KMS-11 (cell line): ENCODE data around the gene COL4A6.

ENCODE experiments used
- H2AFZ ChIP-seq: fragments of 200-600 bp; sonication (generic); 2 replicates; pipeline ENCODE4 v1.6.1; 2016; ENCODE audit warnings: antibody characterized with exemption, mixed run types, low read depth
- H3K27ac ChIP-seq: fragments of 200-600 bp; sonication (generic); 2 replicates; pipeline ENCODE4 v1.6.1; 2016; ENCODE audit warnings: mild to moderate bottlenecking, mixed run types
- H3K27me3 ChIP-seq: fragments of 200-600 bp; sonication (generic); 2 replicates; pipeline ENCODE4 v1.6.1; 2017; ENCODE audit warnings: mild to moderate bottlenecking, low read depth, mixed run types, moderate library complexity; ENCODE audit not compliant: insufficient read depth
- H3K36me3 ChIP-seq: fragments of 200-600 bp; sonication (generic); 2 replicates; pipeline ENCODE4 v1.6.1; 2017; ENCODE audit warnings: mild to moderate bottlenecking, mixed run types; ENCODE audit not compliant: insufficient read depth
- H3K4me1 ChIP-seq: fragments of 200-600 bp; sonication (generic); 2 replicates; pipeline ENCODE4 v1.6.1; 2016; ENCODE audit warnings: mild to moderate bottlenecking, low read depth, mixed run types; ENCODE audit not compliant: poor library complexity, severe bottlenecking
- H3K4me2 ChIP-seq: fragments of 200-600 bp; sonication (generic); 2 replicates; pipeline ENCODE4 v1.7.0; 2016; ENCODE audit warnings: mild to moderate bottlenecking, mixed run types
- H3K4me3 ChIP-seq: fragments of 200-600 bp; sonication (generic); IDR thresholded peaks from 2 replicates; pipeline ENCODE4 v1.6.1; 2017; ENCODE audit warnings: low read depth, low read length, mixed read lengths; ENCODE audit not compliant: insufficient read depth
- H3K79me2 ChIP-seq: fragments of 200-600 bp; sonication (generic); 2 replicates; pipeline ENCODE4 v1.6.1; 2016; ENCODE audit warnings: low read depth, mixed run types; ENCODE audit not compliant: insufficient read depth
- H3K9ac ChIP-seq: fragments of 200-600 bp; sonication (generic); 2 replicates; pipeline ENCODE4 v1.6.1; 2016; ENCODE audit warnings: mild to moderate bottlenecking, mixed run types
- H4K20me1 ChIP-seq: fragments of 200-600 bp; sonication (generic); 2 replicates; pipeline ENCODE4 v1.6.1; 2016; ENCODE audit warnings: mild to moderate bottlenecking, mixed run types; ENCODE audit not compliant: insufficient read depth
- TF ChIP-seq, protein P1 (sequence below): fragments of 200-600 bp; sonication (generic); conservative IDR thresholded peaks from 2 replicates; pipeline ENCODE4 v1.6.1; 2017; ENCODE audit warnings: low read depth, mild to moderate bottlenecking, antibody characterized with exemption, low read length, moderate library complexity, mixed read lengths

The COL4A6 gene

DNA sequence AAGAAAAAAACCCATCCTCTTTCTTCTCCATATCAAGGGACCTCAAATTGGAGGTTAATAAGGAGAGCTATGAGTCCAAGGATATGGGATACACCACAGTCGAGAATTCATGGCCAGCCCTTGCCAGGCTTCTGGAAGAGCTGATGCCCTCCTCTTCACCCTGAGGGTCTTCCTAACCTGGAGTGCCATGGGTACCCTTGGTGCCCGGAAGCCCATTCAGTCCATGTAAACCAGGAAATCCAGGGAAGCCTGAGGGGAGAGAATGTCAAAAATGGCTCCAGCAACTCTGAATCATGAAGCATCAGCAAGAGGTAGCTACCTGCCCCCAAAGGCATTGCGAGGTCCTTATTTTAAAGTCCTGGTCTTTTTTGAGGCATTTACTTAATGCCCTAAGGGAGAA, 268.5 kb downstream of the COL4A6 start:
- Histone ChIP-seq H3K27ac (no peak overlapping the region), H3K36me3 (no peaks in the 10 kb centered on the region), H4K20me1 (no peaks in the 10 kb centered on the region), H3K9ac (no peak overlapping the region), H3K4me3 (no peak overlapping the region), H3K4me2 (no peak overlapping the region), H3K27me3 (no peaks in the 10 kb centered on the region), H2AFZ (no peak overlapping the region), H3K4me1 (no peaks in the 10 kb centered on the region), H3K79me2 (no peaks in the 10 kb centered on the region)
- TF ChIP-seq, protein P1, sequence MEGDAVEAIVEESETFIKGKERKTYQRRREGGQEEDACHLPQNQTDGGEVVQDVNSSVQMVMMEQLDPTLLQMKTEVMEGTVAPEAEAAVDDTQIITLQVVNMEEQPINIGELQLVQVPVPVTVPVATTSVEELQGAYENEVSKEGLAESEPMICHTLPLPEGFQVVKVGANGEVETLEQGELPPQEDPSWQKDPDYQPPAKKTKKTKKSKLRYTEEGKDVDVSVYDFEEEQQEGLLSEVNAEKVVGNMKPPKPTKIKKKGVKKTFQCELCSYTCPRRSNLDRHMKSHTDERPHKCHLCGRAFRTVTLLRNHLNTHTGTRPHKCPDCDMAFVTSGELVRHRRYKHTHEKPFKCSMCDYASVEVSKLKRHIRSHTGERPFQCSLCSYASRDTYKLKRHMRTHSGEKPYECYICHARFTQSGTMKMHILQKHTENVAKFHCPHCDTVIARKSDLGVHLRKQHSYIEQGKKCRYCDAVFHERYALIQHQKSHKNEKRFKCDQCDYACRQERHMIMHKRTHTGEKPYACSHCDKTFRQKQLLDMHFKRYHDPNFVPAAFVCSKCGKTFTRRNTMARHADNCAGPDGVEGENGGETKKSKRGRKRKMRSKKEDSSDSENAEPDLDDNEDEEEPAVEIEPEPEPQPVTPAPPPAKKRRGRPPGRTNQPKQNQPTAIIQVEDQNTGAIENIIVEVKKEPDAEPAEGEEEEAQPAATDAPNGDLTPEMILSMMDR = no peak

DNA sequence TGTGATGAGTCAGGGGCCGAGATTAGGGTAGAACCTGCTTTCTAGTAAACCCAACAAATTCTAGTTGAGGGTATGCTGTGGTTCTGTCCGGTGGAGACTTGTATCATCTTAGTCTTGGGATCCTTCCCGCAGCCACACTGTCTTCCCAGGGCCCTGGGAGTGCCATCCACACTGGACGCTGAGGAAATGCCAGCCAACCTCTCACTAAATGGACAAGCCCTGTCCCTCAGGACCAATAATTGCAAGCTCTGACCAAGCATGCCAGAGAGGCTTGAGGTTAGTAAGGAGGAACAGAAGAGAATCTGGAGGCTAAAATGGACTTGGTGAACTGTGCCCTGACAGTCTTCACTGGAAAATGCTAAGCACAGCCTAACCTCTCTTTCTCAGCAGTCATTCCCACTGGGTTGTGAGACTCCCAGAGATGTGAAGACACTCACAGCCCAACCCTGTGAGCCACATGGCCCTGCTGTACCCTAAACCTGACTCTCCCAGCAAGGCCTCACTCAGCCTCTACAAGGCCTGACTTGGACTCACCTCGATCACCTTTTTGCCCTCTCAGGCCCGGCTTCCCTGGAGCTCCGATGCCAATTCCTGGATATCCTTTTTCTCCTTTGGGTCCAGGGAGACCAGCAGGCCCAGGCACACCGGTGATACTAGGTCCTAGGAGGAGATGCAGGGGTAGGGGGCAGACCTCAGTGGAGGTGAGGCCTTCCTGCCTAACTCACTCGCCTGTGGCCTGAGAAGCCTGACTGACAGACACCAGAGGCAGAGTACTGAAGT, 269.1 kb downstream of the COL4A6 start:
- H3K4me1 ChIP-seq = no peaks in the 10 kb centered on the region
- no peak overlapping the region for H3K4me2 ChIP-seq
- H3K79me2 ChIP-seq = no peaks in the 10 kb centered on the region
- H3K9ac ChIP-seq = no peak overlapping the region
- H3K27ac ChIP-seq = no peak overlapping the region
- TF ChIP-seq, protein P1 = no peak
- H4K20me1 ChIP-seq = no peaks in the 10 kb centered on the region
- H3K36me3 ChIP-seq = no peaks in the 10 kb centered on the region
- no peak overlapping the region for H2AFZ ChIP-seq
- no peaks in the 10 kb centered on the region for H3K27me3 ChIP-seq
- no peak overlapping the region for H3K4me3 ChIP-seq

DNA sequence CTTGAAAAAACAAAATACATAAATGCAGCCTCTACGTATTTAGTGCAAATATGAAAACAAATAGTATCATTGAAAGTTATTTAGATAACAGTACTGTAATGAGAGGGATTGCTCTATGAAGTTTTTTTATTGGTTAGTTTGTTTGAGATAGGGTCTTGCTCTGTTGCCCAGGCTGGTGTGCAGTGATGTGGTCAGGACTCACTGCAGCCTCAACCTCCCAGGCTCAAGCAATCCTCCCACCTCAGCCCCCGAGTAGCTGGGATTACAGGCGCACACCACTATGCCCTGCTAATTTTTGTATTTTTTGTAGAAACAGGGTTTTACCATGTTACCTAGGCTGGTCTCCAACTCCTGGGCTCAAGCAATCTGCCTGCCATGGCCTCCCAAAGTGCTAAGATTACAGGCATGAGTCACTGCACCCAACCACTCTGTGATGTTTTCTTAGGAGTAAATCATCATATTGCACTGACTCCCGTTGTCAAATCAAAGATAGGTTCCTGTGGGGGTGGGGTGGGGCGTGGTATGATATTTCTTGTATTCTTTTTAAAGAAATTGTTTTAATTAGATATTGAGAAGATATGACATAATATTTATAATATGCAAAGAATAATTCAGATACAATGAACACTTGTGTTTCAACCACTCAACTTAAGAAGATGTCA, 270.9 kb downstream of the COL4A6 start:
- no peaks in the 10 kb centered on the region for H3K27me3 ChIP-seq
- H4K20me1 ChIP-seq = no peaks in the 10 kb centered on the region
- H3K36me3 ChIP-seq = no peaks in the 10 kb centered on the region
- no peak overlapping the region for H2AFZ ChIP-seq
- no peak overlapping the region for H3K4me2 ChIP-seq
- H3K9ac ChIP-seq = no peak overlapping the region
- no peak overlapping the region for H3K27ac ChIP-seq
- H3K79me2 ChIP-seq = no peaks in the 10 kb centered on the region
- no peak overlapping the region for H3K4me3 ChIP-seq
- TF ChIP-seq, protein P1 = no peak
- no peaks in the 10 kb centered on the region for H3K4me1 ChIP-seq

DNA sequence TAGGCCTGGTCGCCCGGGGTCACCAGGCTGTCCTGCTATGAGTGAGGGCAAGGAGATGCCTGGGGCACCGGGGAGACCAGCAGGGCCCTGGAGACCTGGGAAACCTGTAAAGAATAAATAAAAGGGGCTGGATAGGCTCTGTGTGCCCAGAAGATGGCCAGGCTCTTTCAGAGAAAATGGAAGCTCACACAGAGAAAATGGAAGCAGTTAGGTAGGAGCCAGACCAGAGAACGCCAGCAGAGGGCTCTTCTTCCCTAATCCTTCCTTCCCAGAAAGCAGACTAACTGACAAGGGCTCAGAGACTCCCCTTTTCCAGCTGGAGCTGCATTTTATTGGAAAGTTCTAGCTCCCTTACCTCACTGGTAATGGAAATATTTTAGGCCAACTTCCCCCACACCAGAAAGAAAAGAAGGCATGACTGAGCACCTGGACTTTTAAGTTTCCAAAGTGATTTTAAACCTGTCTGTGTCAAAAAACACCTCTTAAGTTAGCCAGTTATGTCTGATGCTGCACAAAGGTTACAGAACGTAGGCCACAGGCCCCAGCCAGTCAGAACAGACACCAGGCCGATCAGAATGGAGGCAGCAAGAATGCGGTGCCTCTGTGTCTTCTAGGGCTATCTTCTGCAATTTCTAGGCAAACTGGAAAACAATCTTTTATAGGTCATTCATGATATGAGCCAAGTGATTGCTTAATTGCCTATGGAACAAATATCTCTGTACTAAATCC, 272.7 kb downstream of the COL4A6 start:
- Histone ChIP-seq H3K79me2 (no peaks in the 10 kb centered on the region), H2AFZ (peak overlapping the region; percentile 44; the same call in 1 of the 2 replicates), H3K4me2 (no peak overlapping the region), H3K4me1 (no peaks in the 10 kb centered on the region), H3K36me3 (no peaks in the 10 kb centered on the region), H3K27me3 (no peaks in the 10 kb centered on the region), H3K9ac (no peak overlapping the region), H4K20me1 (no peaks in the 10 kb centered on the region), H3K27ac (no peak overlapping the region), H3K4me3 (no peak overlapping the region)
- TF ChIP-seq, protein P1 = 0 out of 2 replicates have a peak, but pooled peaks have one; percentile 22
